K562 (cell line): Measurements from ENCODE around the gene VIPR2. TPM values are rescaled to one million over a fixed set of nuclear protein-coding genes. Genes with fewer than 3 reads are reported as not detected.

Source experiments
- ATAC-seq: fragments of 200-7000 bp; cut with Tn5 transposase; 3 replicates; pipeline ENCODE4 v1.9.1; 2020; ENCODE audit warnings: moderate library complexity
- BruUV-seq: library from RNA; stranded (reverse); fragments of 400-500 nt; replicated peaks from 2 replicates; lab custom pipeline; 2021; lab: Mats Ljungman, UMichigan
- CTCF ChIA-PET: fragments of 300-600 bp; formaldehyde crosslinking; extraction: SDS; loops from one replicate; lab custom pipeline; 2021; ENCODE audit warnings: low intra/inter-chr PET ratio; lab: Yijun Ruan, JAX
- POLR2A ChIA-PET: fragments of 300-600, 350-650 bp; sonication (Branson Sonifier 250); formaldehyde crosslinking; extraction: SDS; loops from one replicate; lab custom pipeline; 2021; ENCODE audit warnings: antibody characterized with exemption, inconsistent platforms; lab: Yijun Ruan, JAX
- DNase-seq, 4 experiments: peaks; one replicate each; pipeline versions ENCODE4 v3.0.0 to v3.0.0-alpha.2; 2011 to 2018; ENCODE audit warnings: low spot score in 3 of 4, mixed read lengths in 3 of 4; ENCODE audit errors: extremely low read depth in 1 of 4
- FAIRE-seq: peaks from 2 replicates; lab custom pipeline; 2011; peaks lifted over from hg19 to GRCh38; lab: Jason Lieb, UNC
- H2AFZ ChIP-seq: 2 replicates; pipeline ENCODE4 v1.6.0; 2011; ENCODE audit warnings: low read depth, low read length, control low read depth, inconsistent platforms
- H3K27ac ChIP-seq: fragments of 200-600 bp; 3 replicates; pipeline ENCODE4 v1.8.0; 2011; ENCODE audit warnings: low read depth, mild to moderate bottlenecking, control low read depth, inconsistent platforms, low read length, moderate library complexity, mixed read lengths; ENCODE audit errors: extremely low read depth
- H3K27me3 ChIP-seq, 2 experiments: fragments of 300-600 bp in 1 of 2; 2 replicates in 1 of 2; 3 replicates in 1 of 2; pipeline versions ENCODE4 v1.6.0 to v1.8.0; 2011; ENCODE audit warnings: inconsistent platforms in 2 of 2, low read length in 2 of 2, mild to moderate bottlenecking in 1 of 2, mixed read lengths in 1 of 2, moderate library complexity in 1 of 2; ENCODE audit not compliant: control insufficient read depth in 2 of 2, insufficient read depth in 2 of 2
- H3K36me3 ChIP-seq: fragments of 300-600 bp; 3 replicates; pipeline ENCODE4 v1.8.0; 2011; ENCODE audit warnings: mild to moderate bottlenecking, low read length, inconsistent platforms; ENCODE audit not compliant: control insufficient read depth, insufficient read depth
- H3K4me1 ChIP-seq, 2 experiments: fragments of 200-600 bp in 1 of 2; replicated peaks in 1 of 2; 2 replicates in 1 of 2; 3 replicates in 1 of 2; pipeline versions ENCODE4 v1.5.1 to v1.8.0; 2011; ENCODE audit warnings: inconsistent platforms in 2 of 2, low read length in 2 of 2, mild to moderate bottlenecking in 1 of 2, mixed read lengths in 1 of 2, moderate library complexity in 1 of 2; ENCODE audit not compliant: control insufficient read depth in 2 of 2, insufficient read depth in 2 of 2
- H3K4me2 ChIP-seq: 2 replicates; pipeline ENCODE4 v1.6.1; 2011; ENCODE audit warnings: low read length, control low read depth, inconsistent platforms, mixed read lengths; ENCODE audit not compliant: insufficient read depth
- H3K4me3 ChIP-seq: fragments of 200-600 bp; sonication (generic), shearing (Covaris generic); 2 replicates; pipeline ENCODE4 v1.5.1; 2016; ENCODE audit warnings: control low read depth, inconsistent platforms
- H3K79me2 ChIP-seq: fragments of 200-600 bp; 3 replicates; pipeline ENCODE4 v1.8.0; 2011; ENCODE audit warnings: low read length, inconsistent platforms; ENCODE audit not compliant: control insufficient read depth, insufficient read depth
- H3K9ac ChIP-seq, 2 experiments: 2 replicates each; pipeline versions ENCODE4 v1.6.0 to v1.6.1; 2011; ENCODE audit warnings: low read depth in 2 of 2, low read length in 2 of 2, control low read depth in 1 of 2, inconsistent platforms in 1 of 2, mild to moderate bottlenecking in 1 of 2, mixed read lengths in 1 of 2; ENCODE audit not compliant: insufficient read depth in 1 of 2
- H3K9me1 ChIP-seq: one replicate; pipeline ENCODE4 v1.6.0; 2011; ENCODE audit warnings: inconsistent platforms, mild to moderate bottlenecking, low read length, moderate library complexity; ENCODE audit not compliant: control insufficient read depth, insufficient read depth
- H3K9me3 ChIP-seq: replicated peaks from 2 replicates; pipeline ENCODE4 v1.5.1; 2011; ENCODE audit warnings: low read depth, low read length, inconsistent platforms; ENCODE audit not compliant: control insufficient read depth, insufficient read depth
- H4K20me1 ChIP-seq: replicated peaks from 2 replicates; pipeline ENCODE4 v1.6.1; 2011; ENCODE audit warnings: low read length, inconsistent platforms, mixed read lengths; ENCODE audit not compliant: control insufficient read depth, insufficient read depth
- E4F1 ChIP-seq: fragments of 250-450 bp; sonication (Bioruptor Pico); IDR thresholded peaks from 2 replicates; pipeline ENCODE4 v1.5.0; 2021; ENCODE audit warnings: mild to moderate bottlenecking, borderline replicate concordance
- ETV1 ChIP-seq: fragments of 450-650 bp; conservative IDR thresholded peaks from 2 replicates; pipeline ENCODE4 v1.6.1; 2016; ENCODE audit warnings: missing genetic modification characterization, control low read depth, low read depth, missing compliant biosample characterization
- KAT8 ChIP-seq: fragments of 450-650 bp; IDR thresholded peaks from 2 replicates; pipeline ENCODE4 v1.6.1; 2016; ENCODE audit warnings: low read depth, mild to moderate bottlenecking
- L3MBTL2 ChIP-seq: fragments of 450-650 bp; IDR thresholded peaks from 2 replicates; pipeline ENCODE4 v1.6.1; 2016; ENCODE audit warnings: mild to moderate bottlenecking, moderate library complexity
- MEF2A ChIP-seq: IDR thresholded peaks from 2 replicates; pipeline ENCODE4 v1.6.1; 2011; ENCODE audit warnings: low read depth, mild to moderate bottlenecking, low read length, moderate library complexity; ENCODE audit not compliant: control insufficient read depth
- PTTG1 ChIP-seq: fragments of 450-650 bp; IDR thresholded peaks from 2 replicates; pipeline ENCODE4 v1.6.1; 2016; ENCODE audit warnings: low read depth, mild to moderate bottlenecking, missing genetic modification characterization, missing compliant biosample characterization
- PURB ChIP-seq: sonication (generic); formaldehyde crosslinking; IDR thresholded peaks from 2 replicates; pipeline ENCODE4 v1.9.0; 2021; ENCODE audit warnings: low read depth, mild to moderate bottlenecking, missing genetic modification reagents
- RAD21 ChIP-seq, 2 experiments: fragments of 250-450 bp in 1 of 2; fragments of 450-650 bp in 1 of 2; sonication (Bioruptor Pico) in 1 of 2; formaldehyde crosslinking in 1 of 2; IDR thresholded peaks in 1 of 2; conservative IDR thresholded peaks in 1 of 2; 2 replicates each; pipeline versions ENCODE4 v1.4.0 to v1.8.0; 2020 to 2022; ENCODE audit warnings: mild to moderate bottlenecking in 2 of 2, moderate library complexity in 1 of 2
- RFX1 ChIP-seq: fragments of 450-650 bp; IDR thresholded peaks from 2 replicates; pipeline ENCODE4 v1.6.1; 2016; ENCODE audit warnings: mild to moderate bottlenecking, moderate library complexity
- SIN3B ChIP-seq: fragments of 450-650 bp; IDR thresholded peaks from 2 replicates; pipeline ENCODE4 v1.6.1; 2017; ENCODE audit warnings: low read depth, mild to moderate bottlenecking, moderate library complexity
- SMC3 ChIP-seq: conservative IDR thresholded peaks from 2 replicates; pipeline ENCODE4 v1.6.1; 2011; ENCODE audit warnings: low read depth, low read length, improper control_type of control experiment; ENCODE audit not compliant: insufficient read depth
- SNAPC5 ChIP-seq: fragments of 250-450 bp; sonication (Bioruptor Pico); IDR thresholded peaks from 2 replicates; pipeline ENCODE4 v1.8.0; 2021; ENCODE audit warnings: moderate library complexity, mild to moderate bottlenecking, inconsistent platforms
- YY1 ChIP-seq, 3 experiments: IDR thresholded peaks; 2 replicates each; pipeline ENCODE4 v1.6.1; 2011; ENCODE audit warnings: low read length in 2 of 3, mild to moderate bottlenecking in 2 of 3, moderate library complexity in 2 of 3, borderline replicate concordance in 1 of 3, control low read depth in 1 of 3, low read depth in 1 of 3; ENCODE audit not compliant: insufficient read depth in 3 of 3, insufficient replicate concordance in 2 of 3, control insufficient read depth in 1 of 3, insufficient read length in 1 of 3; ENCODE audit errors: extremely low read depth in 1 of 3
- ZBED1 ChIP-seq: IDR thresholded peaks from 2 replicates; pipeline ENCODE4 v1.6.1; 2014
- ZNF77 ChIP-seq: fragments of 250-450 bp; sonication (Bioruptor Pico); IDR thresholded peaks from 2 replicates; pipeline ENCODE4 v1.5.0; 2020
- WGBS: fragments of 100-300 bp; shearing (Covaris generic); methylation state at CpG from one replicate; pipeline ENCODE4 v1.1.6; 2016; ENCODE audit warnings: low coverage, mixed read lengths; ENCODE audit not compliant: insufficient coverage; ENCODE audit errors: missing lambda C conversion rate; 5-methylcytosine and 5-hydroxymethylcytosine counted together
- in situ Hi-C: fragments of 300-500 bp; cut with MboI; formaldehyde crosslinking; loops from 4 replicates; pipeline ENCODE4 v1.15.0; 2018; ENCODE audit warnings: inconsistent platforms, mixed read lengths
- intact Hi-C: fragments of 100-400 bp; cut with micrococcal nuclease; formaldehyde crosslinking; loops from 2 replicates; pipeline ENCODE4 v1.14.2; 2022
- polyA plus RNA-seq, 8 experiments: library from polyadenylated mRNA; depleted of rRNA in 4 of 8; stranded (reverse) in 5 of 8; unstranded in 3 of 8; fragments of >200 nt; fragmentation: Nextera tagmentation in 2 of 8; fragmentation: Illumina TruSeq in 1 of 8; extraction: Ambion mirVana in 2 of 8; extraction: Trizol in 1 of 8; gene quantifications; 2 replicates each; pipeline versions ENCODE4 v1.2.1 to v1.2.3, GENCODE V29; 2011 to 2014; ENCODE audit warnings: inconsistent platforms in 1 of 8, missing spikeins in 1 of 8
- total RNA-seq, 7 experiments: library from RNA; depleted of rRNA in 6 of 7; stranded (reverse); fragments of >200 nt in 6 of 7; fragmentation: Illumina TruSeq in 2 of 7; extraction: Trizol in 2 of 7; gene quantifications; 2 replicates each; pipeline versions ENCODE4 v1.2.1 to v1.2.3, GENCODE V29; 2011 to 2021; ENCODE audit warnings: low replicate concordance in 1 of 7
- TF ChIP-seq, protein P1 (sequence below), 3 experiments: IDR thresholded peaks in 2 of 3; conservative IDR thresholded peaks in 1 of 3; 2 replicates each; pipeline ENCODE4 v1.5.1; 2011 to 2012; ENCODE audit warnings: low read length in 3 of 3, mild to moderate bottlenecking in 3 of 3, control low read depth in 2 of 3, improper control_type of control experiment in 1 of 3, inconsistent platforms in 1 of 3, low read depth in 1 of 3, mixed read lengths in 1 of 3, moderate library complexity in 1 of 3; ENCODE audit not compliant: insufficient read depth in 2 of 3
- TF ChIP-seq, protein P2 (sequence below): fragments of 250-450 bp; sonication (Bioruptor Pico); IDR thresholded peaks from 2 replicates; pipeline ENCODE4 v1.8.0; 2022; ENCODE audit warnings: moderate library complexity, mild to moderate bottlenecking, inconsistent platforms

The VIPR2 gene
- total and polyA plus RNA-seq, 9 of the 15 experiments (the other 6 are each of a cell fraction or from before 2014, with no cell fraction given) = 0.04 TPM; not detected in 8

- intact Hi-C loops = no loop called here
- Histone ChIP-seq H3K4me1 (peaks cover 7 to 36% of the 10 kb centered on the region in 2 experiments; a peak in 4 of 5 replicates), H3K9ac (no peak overlapping the region), H2AFZ (peak overlapping the region; percentile 48), H3K27me3 (peaks cover 20 to 59% of the 10 kb centered on the region in 2 experiments), H3K27ac (no peak overlapping the region), H3K9me1 (no peaks in the 10 kb centered on the region), H3K79me2 (no peaks in the 10 kb centered on the region), H3K9me3 (no peaks in the 10 kb centered on the region), H3K4me3 (no peak overlapping the region), H4K20me1 (no peaks in the 10 kb centered on the region), H3K4me2 (no peak overlapping the region; the same call in 1 of the 2 replicates), H3K36me3 (no peaks in the 10 kb centered on the region)
- no TSS peak for BruUV-seq
- ATAC-seq = peak; percentile 75
- 24% methylated on average over 21 of the region's 21 CpGs for WGBS
- peak in 3 of 4 experiments; percentile 42 to 50 (median 44) for DNase-seq
- in situ Hi-C loops = no loop called here
- FAIRE-seq = peak; percentile 81
- ChIA-PET CTCF (no interaction called here), POLR2A (interaction anchor here (0.6 to 1.8 kb wide), 10 partner anchors 8 to 1428 kb away, joined by 3 to 4 read pairs (median 3); partner anchors contain the start of gene NCAPG2)
- TF ChIP-seq RFX1 (no peak), SIN3B (no peak), PURB (no peak), ZNF77 (CRISPR knock-in tag) (no peak), ETV1 (no peak), SNAPC5 (no peak), ZBED1 (no peak), YY1 (IDR thresholded peaks at IDR 0.05; ENCODE audit: borderline replicate concordance in 1 of 3, control insufficient read depth in 1 of 3, extremely low read depth in 1 of 3, insufficient read depth in 3 of 3, insufficient read length in 1 of 3, insufficient replicate concordance in 2 of 3, low read depth in 1 of 3, low read length in 2 of 3) (peak in 1 of 3 experiments; percentile 71), L3MBTL2 (peak; percentile 35; the same call in 1 of the 2 replicates), MEF2A (no peak), RAD21 (CRISPR knock-in tag; conservative IDR thresholded peaks at IDR 0.05 in 1 of 2, IDR thresholded peaks at IDR 0.05 in 1 of 2) (peak in 1 of 2 experiments; percentile 36; a peak in 1 of 4 replicates), E4F1 (CRISPR knock-in tag) (no peak), SMC3 (0 out of 2 replicates have a peak, but pooled peaks have one; percentile 18), KAT8 (no peak), PTTG1 (no peak)
- TF ChIP-seq, protein P1, sequence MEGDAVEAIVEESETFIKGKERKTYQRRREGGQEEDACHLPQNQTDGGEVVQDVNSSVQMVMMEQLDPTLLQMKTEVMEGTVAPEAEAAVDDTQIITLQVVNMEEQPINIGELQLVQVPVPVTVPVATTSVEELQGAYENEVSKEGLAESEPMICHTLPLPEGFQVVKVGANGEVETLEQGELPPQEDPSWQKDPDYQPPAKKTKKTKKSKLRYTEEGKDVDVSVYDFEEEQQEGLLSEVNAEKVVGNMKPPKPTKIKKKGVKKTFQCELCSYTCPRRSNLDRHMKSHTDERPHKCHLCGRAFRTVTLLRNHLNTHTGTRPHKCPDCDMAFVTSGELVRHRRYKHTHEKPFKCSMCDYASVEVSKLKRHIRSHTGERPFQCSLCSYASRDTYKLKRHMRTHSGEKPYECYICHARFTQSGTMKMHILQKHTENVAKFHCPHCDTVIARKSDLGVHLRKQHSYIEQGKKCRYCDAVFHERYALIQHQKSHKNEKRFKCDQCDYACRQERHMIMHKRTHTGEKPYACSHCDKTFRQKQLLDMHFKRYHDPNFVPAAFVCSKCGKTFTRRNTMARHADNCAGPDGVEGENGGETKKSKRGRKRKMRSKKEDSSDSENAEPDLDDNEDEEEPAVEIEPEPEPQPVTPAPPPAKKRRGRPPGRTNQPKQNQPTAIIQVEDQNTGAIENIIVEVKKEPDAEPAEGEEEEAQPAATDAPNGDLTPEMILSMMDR (IDR thresholded peaks at IDR 0.05 in 2 of 3, conservative IDR thresholded peaks at IDR 0.05 in 1 of 3; ENCODE audit: insufficient read depth in 2 of 3, low read depth in 1 of 3, low read length in 3 of 3) = peak; percentile 56 to 58 (median 58); a peak in 5 of 6 replicates
- TF ChIP-seq, protein P2, sequence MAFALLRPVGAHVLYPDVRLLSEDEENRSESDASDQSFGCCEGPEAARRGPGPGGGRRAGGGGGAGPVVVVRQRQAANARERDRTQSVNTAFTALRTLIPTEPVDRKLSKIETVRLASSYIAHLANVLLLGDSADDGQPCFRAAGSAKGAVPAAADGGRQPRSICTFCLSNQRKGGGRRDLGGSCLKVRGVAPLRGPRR (CRISPR knock-in tag) = no peak
Measured at GRCh38 chr7:159000859-159001435, 143.7 kb downstream of the VIPR2 start.
